CMK (cell line): ENCODE measurements around the gene SH3D19.

Source experiments
- DNase-seq: peaks from one replicate; pipeline ENCODE4 v3.0.0-alpha.2; 2010; ENCODE audit warnings: low read depth

The SH3D19 gene

GRCh38 chr4:151228189-151229119 lies 97.0 kb downstream of the SH3D19 start:
- DNase-seq, result no peak

- no peak for DNase-seq
These were observed 97.7 kb downstream of the SH3D19 start for GRCh38 chr4:151227731-151228130.

GRCh38 chr4:151227172-151227571 lies 98.2 kb downstream of the SH3D19 start:
- no peak for DNase-seq

- no peak for DNase-seq
These were observed 99.1 kb downstream of the SH3D19 start for GRCh38 chr4:151226004-151226932.

- no peak for DNase-seq
These were observed 101.9 kb downstream of the SH3D19 start for GRCh38 chr4:151223465-151223864.

GRCh38 chr4:151219948-151220347 lies 105.5 kb downstream of the SH3D19 start:
- no peak for DNase-seq

GRCh38 chr4:151219091-151219490 lies 106.3 kb downstream of the SH3D19 start:
- no peak for DNase-seq

GRCh38 chr4:151218343-151218742 lies 107.1 kb downstream of the SH3D19 start:
- no peak for DNase-seq

- no peak for DNase-seq
These were observed 108.1 kb downstream of the SH3D19 start for GRCh38 chr4:151217326-151217725.

GRCh38 chr4:151215295-151215694 lies 110.1 kb downstream of the SH3D19 start:
- no peak for DNase-seq

- DNase-seq, result no peak
These were observed 117.5 kb downstream of the SH3D19 start for GRCh38 chr4:151207868-151208267.

- no peak for DNase-seq
These were observed 118.2 kb downstream of the SH3D19 start for GRCh38 chr4:151207186-151207585.

GRCh38 chr4:151206241-151207005 lies 119.0 kb downstream of the SH3D19 start:
- no peak for DNase-seq

GRCh38 chr4:151205722-151206121 lies 119.7 kb downstream of the SH3D19 start:
- no peak for DNase-seq

GRCh38 chr4:151204925-151205524 lies 120.4 kb downstream of the SH3D19 start:
- no peak for DNase-seq

GRCh38 chr4:151202851-151203455 lies 122.5 kb downstream of the SH3D19 start:
- DNase-seq, result no peak

GRCh38 chr4:151202381-151202780 lies 123.0 kb downstream of the SH3D19 start:
- DNase-seq, result no peak

- DNase-seq, result no peak
These were observed 125.8 kb downstream of the SH3D19 start for GRCh38 chr4:151199319-151200190.

- no peak for DNase-seq
These were observed 126.7 kb downstream of the SH3D19 start for GRCh38 chr4:151198748-151199147.

- no peak for DNase-seq
These were observed 128.2 kb downstream of the SH3D19 start for GRCh38 chr4:151197247-151197646.
